RWPE2 (cell line): ENCODE measurements around the gene ITGA8.

Source experiments
- ATAC-seq: fragments of 200-7000 bp; cut with Tn5 transposase; 3 replicates; pipeline ENCODE4 v1.9.1; 2021; ENCODE audit warnings: low read depth
- DNase-seq: peaks from one replicate; pipeline ENCODE4 v3.0.0-alpha.2; 2020; ENCODE audit warnings: low spot score
- H3K27ac ChIP-seq: fragments of 450-650 bp; 2 replicates; pipeline ENCODE4 v1.5.1; 2017; ENCODE audit warnings: mild to moderate bottlenecking; ENCODE audit not compliant: poor library complexity, severe bottlenecking
- H3K27me3 ChIP-seq: fragments of 250-450 bp; sonication (Bioruptor Pico); 2 replicates; pipeline ENCODE4 v1.5.1; 2021; ENCODE audit warnings: mild to moderate bottlenecking, moderate library complexity; ENCODE audit not compliant: insufficient read depth, poor library complexity, severe bottlenecking
- H3K36me3 ChIP-seq: fragments of 250-450 bp; sonication (Bioruptor Pico); 2 replicates; pipeline ENCODE4 v1.5.1; 2020; ENCODE audit warnings: low read depth, mild to moderate bottlenecking, moderate library complexity
- H3K4me1 ChIP-seq: fragments of 250-450 bp; sonication (Bioruptor Pico); 2 replicates; pipeline ENCODE4 v1.5.1; 2021; ENCODE audit warnings: mild to moderate bottlenecking, moderate library complexity; ENCODE audit not compliant: insufficient read depth, poor library complexity, severe bottlenecking
- H3K4me3 ChIP-seq: fragments of 250-450 bp; sonication (Bioruptor Pico); 2 replicates; pipeline ENCODE4 v1.5.1; 2021; ENCODE audit warnings: mild to moderate bottlenecking, moderate library complexity; ENCODE audit not compliant: severe bottlenecking
- H3K9me3 ChIP-seq: fragments of 250-450 bp; sonication (Bioruptor Pico); 2 replicates; pipeline ENCODE4 v1.5.1; 2021; ENCODE audit warnings: mild to moderate bottlenecking, moderate library complexity; ENCODE audit not compliant: severe bottlenecking
- TF ChIP-seq, protein P1 (sequence below): fragments of 450-650 bp; IDR thresholded peaks from one replicate; pipeline ENCODE4 v1.5.1; 2017; ENCODE audit warnings: mild to moderate bottlenecking, moderate library complexity; ENCODE audit not compliant: poor library complexity, severe bottlenecking

Gene ITGA8

DNA sequence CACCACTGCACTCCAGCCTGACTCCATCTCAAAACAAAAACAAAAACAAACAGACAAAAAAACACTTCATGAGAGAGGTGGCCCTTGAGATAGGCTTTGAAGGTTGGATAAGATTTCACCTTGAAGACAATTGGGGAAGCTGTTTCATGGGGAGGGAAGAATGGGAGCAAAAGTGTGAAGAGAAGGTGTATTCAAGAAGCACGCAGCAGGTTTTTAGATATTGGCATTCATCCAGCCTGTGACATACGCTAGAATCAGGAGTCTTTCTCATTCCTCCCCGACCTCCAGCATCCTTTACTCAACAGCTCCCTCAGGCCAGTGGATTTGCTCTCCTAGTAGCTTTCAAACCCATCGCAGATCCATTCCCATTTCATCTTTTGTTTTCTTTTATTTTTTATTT lies 232.3 kb downstream of the ITGA8 start:
- H3K4me1 ChIP-seq, result no peaks in the 10 kb centered on the region
- H3K36me3 ChIP-seq, result no peaks in the 10 kb centered on the region
- TF ChIP-seq, protein P1, sequence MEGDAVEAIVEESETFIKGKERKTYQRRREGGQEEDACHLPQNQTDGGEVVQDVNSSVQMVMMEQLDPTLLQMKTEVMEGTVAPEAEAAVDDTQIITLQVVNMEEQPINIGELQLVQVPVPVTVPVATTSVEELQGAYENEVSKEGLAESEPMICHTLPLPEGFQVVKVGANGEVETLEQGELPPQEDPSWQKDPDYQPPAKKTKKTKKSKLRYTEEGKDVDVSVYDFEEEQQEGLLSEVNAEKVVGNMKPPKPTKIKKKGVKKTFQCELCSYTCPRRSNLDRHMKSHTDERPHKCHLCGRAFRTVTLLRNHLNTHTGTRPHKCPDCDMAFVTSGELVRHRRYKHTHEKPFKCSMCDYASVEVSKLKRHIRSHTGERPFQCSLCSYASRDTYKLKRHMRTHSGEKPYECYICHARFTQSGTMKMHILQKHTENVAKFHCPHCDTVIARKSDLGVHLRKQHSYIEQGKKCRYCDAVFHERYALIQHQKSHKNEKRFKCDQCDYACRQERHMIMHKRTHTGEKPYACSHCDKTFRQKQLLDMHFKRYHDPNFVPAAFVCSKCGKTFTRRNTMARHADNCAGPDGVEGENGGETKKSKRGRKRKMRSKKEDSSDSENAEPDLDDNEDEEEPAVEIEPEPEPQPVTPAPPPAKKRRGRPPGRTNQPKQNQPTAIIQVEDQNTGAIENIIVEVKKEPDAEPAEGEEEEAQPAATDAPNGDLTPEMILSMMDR, result no peak
- no peaks in the 10 kb centered on the region for H3K9me3 ChIP-seq
- H3K27me3 ChIP-seq, result no peaks in the 10 kb centered on the region
- ATAC-seq (no peak), DNase-seq (no peak)
- no peak overlapping the region for H3K27ac ChIP-seq
- H3K4me3 ChIP-seq, result no peak overlapping the region

DNA sequence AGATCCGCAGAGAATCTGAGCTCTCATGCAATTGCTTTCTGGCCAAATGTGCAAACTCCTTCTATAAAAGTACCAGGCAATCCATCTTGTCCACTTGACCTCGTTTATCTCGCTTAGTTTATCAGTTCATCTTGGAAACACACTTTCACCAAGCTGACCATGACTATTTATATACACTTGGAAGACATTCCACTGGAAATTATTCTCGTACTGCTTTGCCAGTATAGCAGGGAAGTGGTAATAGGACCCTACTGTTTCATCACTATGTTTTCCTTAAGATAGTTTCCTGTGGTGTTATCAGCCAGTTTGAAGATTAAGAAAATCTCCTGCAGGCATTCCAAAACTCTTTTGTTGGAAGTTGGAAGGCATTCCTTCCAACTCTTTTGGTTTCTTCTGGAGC lies 233.3 kb downstream of the ITGA8 start:
- no peak for ATAC-seq
- Histone ChIP-seq H3K27ac (no peak overlapping the region), H3K4me1 (no peaks in the 10 kb centered on the region), H3K9me3 (no peaks in the 10 kb centered on the region), H3K36me3 (no peaks in the 10 kb centered on the region), H3K27me3 (no peaks in the 10 kb centered on the region), H3K4me3 (no peak overlapping the region)
- TF ChIP-seq, protein P1, result no peak
- no peak for DNase-seq

DNA sequence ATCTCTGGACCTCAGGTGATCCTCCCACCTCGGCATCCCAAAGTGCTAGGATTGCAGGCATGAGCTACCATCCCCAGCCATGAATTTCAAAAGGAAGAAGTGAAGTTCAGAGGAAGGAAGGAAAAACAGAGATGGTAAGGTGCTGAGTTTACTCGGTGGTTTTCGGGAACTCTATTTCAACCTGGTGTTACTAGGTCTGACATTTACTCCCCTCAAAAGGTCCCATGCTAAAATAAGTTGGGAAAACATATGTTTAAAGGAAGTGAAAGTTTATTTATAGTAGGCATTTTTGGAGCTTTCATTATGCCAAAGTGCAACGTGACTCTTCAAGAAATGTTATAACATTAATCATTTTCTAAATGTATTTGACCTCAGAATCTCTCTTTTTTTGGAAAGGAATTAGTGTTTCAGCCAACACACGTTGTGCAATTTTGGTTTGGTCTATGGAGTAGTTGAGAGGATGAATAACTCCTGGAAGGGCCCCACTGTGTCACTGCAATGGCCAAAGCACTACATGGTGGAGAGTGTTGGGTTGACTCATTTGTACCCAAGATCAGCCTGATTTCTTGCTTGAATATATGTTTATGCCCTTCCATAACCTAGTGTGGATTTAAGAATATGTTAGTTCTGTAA lies 233.9 kb downstream of the ITGA8 start:
- no peak for DNase-seq
- Histone ChIP-seq H3K27ac (no peak overlapping the region), H3K36me3 (no peaks in the 10 kb centered on the region), H3K4me1 (no peaks in the 10 kb centered on the region), H3K27me3 (no peaks in the 10 kb centered on the region), H3K9me3 (no peaks in the 10 kb centered on the region), H3K4me3 (no peak overlapping the region)
- no peak for ATAC-seq
- TF ChIP-seq, protein P1, result no peak

DNA sequence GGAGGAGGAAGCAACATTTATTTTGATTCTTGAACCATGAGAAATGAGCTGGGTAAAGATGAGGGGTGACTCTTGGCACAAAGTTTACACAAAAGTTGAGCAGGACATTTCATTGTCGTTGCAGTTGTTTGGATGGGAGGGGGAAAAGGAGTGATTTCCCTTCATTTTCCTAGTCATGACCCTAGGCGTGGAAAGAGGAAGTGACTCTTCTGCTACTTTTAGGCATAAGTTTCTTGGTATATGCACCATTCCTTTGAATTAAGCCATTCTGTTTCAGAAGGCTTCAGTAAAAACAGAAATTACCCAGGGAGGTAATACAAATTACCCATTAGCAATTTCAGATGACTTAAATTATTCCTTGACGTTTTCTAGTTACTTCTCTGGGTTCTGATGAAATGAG lies 234.7 kb downstream of the ITGA8 start:
- DNase-seq (no peak), ATAC-seq (no peak)
- no peaks in the 10 kb centered on the region for H3K27me3 ChIP-seq
- H3K4me3 ChIP-seq, result no peak overlapping the region
- TF ChIP-seq, protein P1, result no peak
- no peaks in the 10 kb centered on the region for H3K4me1 ChIP-seq
- H3K36me3 ChIP-seq, result no peaks in the 10 kb centered on the region
- H3K27ac ChIP-seq, result no peak overlapping the region
- H3K9me3 ChIP-seq, result no peaks in the 10 kb centered on the region

DNA sequence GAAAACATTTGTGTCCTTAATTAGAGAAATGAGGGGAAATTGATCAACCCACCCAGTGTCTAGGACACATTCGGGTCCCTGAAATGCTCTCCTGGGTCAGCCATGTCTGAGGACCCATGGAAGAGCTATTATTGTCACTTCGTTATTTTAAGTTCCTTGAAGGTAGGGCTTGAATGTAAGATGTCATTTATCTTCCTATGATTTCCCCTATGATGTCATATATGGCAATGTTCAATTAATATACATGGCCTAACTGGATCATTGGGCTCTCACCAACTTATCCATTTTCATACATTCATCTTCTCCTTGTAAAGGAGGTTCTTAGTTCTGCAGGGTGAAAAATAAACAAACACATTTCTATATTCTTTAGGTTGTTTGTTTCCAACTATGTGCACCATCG lies 235.6 kb downstream of the ITGA8 start:
- H3K4me3 ChIP-seq, result no peak overlapping the region
- DNase-seq (no peak), ATAC-seq (no peak)
- H3K9me3 ChIP-seq, result no peaks in the 10 kb centered on the region
- no peak overlapping the region for H3K27ac ChIP-seq
- H3K27me3 ChIP-seq, result no peaks in the 10 kb centered on the region
- no peaks in the 10 kb centered on the region for H3K4me1 ChIP-seq
- no peaks in the 10 kb centered on the region for H3K36me3 ChIP-seq
- TF ChIP-seq, protein P1, result no peak
